Skin of body (tissue), 2 donors: ENCODE data around the gene NEO1. TPM values are rescaled to one million over a fixed set of nuclear protein-coding genes. Genes with fewer than 3 reads are reported as not detected.

ENCODE experiments used
- DNase-seq: peaks from one replicate; lab custom pipeline; 2025; lab: John Stamatoyannopoulos, UW
- total RNA-seq: library from RNA; depleted of rRNA; stranded (reverse); fragments of >200 nt; gene quantifications from one replicate; pipeline ENCODE4 v1.2.3, GENCODE V29; 2014

NEO1 gene
- total RNA-seq, 1 donor from 2014 or later = 66.0 TPM

DNA sequence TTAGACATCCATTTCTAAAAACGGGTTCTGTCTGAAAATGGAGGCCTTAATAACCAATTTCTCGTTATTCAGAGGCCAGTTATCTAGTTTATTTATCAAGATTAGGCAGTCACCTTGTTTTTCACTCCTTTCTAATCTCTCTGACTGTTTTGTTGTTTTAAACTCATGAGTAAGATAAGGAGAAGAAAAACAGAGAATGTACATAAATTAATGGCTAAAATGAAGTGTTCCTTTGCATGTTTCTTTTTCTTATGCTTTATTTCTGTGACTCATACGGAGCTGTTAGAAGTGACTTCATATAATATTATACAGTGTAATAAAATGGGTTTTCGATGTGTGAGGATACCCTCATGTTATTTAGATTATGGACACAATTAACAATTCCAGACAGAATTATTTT is 22.0 kb downstream of the NEO1 start:
- DNase-seq = no peak

DNA sequence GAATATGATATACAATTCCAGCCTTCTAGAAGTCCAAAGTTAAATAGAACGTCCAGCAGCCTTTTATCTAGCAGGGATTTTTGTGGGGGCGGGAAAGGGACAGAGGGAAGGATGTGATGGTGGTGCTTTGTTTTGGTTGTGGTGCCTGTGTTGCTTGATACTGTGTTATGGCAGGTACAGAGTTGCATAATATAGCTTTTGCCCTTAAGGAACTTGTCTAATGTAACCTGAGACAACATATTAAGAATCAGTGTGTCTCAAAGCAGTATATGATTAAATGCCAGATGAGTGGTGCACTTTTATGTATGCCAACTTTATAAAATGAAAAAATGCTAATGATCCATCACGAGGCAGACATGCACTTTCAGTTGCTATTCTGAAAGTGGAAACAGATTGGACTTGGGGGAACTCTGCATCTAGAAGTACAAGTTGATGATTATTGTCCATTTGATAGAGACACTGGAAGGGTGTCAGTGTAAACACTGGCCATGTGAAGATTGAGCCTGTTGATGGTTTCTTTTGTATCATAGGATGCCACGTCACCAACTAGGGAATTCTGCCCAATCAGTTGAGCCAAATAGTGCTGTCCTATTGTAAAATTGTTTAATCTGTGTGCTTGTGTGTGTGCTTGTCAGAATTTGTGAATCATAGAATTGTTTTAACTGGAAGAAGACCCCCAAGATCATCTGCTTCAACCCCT is 23.0 kb downstream of the NEO1 start:
- no peak for DNase-seq

DNA sequence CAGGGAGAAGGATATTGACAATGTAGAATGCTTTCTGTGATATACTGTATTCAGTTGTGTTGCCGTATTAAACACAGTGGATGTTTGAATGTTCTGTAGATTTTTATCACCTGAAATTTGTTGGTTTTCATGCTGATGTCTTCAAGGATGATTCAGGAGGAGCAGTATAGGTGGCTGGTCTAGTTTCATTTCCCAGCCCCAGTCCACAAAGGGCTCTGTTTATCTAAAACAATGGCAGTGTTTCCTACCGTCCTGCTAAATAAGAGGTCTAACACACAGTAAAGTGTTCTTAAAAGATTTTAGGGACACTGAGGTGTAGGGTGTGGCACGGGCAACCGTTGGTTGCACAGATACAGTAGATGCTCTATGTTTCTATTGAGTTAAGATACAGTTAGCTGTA is 26.0 kb downstream of the NEO1 start:
- no peak for DNase-seq

DNA sequence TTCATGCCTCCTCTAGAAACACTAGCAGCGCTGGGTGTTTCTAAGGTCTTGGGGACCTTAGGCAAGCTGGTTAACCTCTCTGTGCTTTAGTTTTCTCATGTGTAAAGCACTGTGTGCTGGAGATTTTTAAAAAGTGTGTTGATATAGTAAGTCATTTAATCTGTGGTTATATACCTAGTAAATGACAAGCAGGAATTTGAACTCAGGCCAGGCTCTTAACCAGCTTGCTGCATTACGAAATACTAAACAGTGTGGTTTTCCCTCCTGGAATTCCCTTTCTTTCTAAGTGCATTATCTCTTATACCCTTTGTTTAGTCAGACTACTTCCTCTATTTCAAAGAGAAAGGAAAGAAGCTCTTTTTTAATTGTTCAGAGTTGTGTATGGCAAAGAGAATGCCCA is 26.5 kb downstream of the NEO1 start:
- no peak for DNase-seq

DNA sequence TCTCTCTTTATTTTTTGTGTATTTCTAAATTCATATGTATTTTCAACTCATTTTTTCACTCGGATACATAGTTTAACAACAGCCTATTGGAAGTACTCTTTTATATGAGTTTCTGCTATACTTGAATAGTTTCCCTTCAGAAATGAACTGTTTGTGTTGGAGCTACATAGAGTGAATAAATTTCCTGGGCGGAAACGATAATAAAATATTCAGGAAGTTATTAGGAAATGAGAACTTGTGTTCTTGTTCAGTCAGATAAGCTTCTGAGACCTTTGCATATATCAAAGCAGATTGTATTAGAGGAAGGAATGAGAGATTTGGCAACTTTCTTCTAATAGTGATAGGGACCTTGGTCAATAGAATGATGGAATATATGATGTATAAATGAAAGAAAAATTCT is 27.3 kb downstream of the NEO1 start:
- no peak for DNase-seq

DNA sequence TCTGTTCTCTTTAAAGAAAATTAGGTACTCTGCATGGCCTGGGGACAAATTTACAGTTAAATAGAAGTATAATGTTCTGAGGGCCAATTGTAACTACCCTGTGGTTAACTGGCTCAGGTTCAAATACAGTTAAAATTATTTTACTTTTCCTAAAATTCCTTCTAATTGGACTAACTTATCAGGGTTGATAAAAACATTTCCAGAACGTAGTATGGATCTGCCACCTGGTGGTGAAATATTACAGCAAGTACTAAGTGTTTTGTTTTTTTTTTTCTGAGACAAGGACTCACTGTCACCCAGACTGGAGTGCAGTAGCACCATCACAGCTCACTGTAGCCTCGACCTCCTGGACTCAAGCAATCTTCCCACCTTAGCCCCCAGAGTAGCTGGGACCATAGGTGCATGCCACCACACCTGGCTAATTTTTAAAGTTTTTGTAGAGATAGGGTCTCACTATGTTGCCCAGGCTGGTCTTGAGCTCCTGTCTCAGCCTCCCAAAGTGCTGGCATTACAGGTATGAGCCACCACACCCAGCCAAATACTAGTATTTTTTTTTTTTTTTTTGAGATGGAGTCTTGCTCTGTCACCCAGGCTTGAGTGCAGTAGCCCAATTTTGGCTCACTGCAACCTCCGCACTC is 29.2 kb downstream of the NEO1 start:
- peak; percentile 20 for DNase-seq

DNA sequence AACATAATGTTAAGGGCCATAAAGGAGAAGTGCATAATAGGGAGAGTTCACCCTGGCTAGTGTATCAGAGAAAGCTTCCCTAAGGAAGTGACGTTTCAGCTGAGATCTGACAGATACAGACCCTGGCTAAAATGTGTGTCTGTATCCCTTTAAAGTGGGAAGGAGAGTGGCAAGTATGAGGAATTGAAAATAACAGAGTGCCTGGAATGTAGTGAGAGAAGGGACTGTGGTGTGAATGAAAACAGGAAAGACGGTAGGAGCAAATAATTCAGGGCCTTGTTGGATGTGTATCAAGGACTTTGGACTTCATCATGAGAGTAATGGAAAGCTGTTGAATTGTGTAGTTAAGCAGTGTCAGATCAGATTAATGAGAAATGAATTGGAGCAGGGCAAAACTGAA is 30.5 kb downstream of the NEO1 start:
- no peak for DNase-seq

DNA sequence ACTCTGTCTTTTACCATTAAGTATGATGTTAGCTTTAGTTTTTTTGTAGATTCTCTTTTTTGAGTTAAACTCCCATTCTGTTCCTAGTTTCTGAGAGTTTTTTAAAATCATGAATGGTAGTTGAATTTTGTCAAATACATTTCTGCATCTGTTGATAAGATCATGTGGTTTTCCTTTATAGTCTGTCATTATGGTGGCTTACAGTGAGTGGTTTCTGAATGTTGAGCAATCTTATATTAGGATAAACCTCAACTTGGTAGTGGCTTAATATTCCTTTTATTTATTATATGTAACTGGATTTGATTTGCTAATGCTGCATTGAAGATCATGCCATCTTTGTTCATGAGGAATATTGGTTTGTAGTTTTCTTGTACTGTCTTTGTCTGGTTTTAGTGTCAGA is 34.8 kb downstream of the NEO1 start:
- no peak for DNase-seq

DNA sequence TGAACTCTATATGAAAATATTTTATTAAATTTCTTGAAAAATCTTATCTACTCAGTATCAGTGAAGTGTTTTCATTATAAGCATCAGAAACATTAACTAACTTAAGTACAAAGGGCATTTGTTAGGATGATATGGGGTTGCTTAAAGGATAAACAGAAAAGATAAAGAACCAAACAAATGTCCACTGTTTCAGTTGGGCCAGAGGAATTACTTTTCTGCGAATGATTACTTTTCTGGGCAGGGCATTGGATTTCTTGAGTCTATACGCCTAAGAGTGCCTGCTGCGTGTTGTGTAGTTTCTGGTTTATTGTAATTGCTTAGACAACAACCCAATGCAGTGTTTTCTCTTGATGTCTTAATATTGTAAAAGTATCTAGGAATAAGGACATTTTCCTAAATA is 52.8 kb downstream of the NEO1 start:
- DNase-seq = no peak

DNA sequence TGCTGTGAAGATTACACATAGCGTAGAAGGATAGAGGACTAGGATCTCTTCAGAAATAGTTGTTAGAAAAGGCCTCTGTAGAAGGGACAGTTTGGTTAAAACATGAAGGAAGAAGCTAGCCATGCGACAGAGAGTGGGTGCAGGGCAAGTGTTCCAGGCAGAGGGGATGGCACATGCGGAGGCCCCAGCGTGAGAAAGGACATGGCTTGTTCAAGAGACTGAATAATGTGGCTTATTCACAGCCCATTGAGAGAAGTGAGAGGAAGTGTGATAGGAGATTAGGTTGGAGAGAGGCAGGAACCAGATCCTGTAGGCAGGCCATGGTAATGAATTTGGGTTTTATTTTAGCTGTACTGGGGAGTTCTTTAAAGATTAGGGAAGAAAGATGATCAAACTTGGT is 56.4 kb downstream of the NEO1 start:
- DNase-seq = no peak

DNA sequence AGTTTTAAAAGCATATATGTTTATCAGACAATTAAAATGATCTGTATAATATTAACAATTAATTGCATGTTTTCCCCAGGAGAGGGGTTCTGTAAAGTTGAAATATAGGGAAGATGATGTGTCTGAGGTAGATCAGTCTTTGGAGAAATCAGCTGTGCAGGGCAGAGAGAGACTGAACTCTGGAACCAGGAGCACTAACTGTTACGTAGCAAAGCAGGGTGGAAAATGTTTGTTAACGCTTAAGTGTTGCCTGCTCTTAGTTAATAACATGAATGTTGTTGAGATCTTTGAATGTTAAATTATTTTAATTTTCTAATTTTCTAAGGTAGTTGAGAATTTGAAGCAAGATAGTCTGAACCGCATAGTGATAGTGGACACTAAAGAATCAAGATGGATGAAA is 57.5 kb downstream of the NEO1 start:
- DNase-seq = no peak

DNA sequence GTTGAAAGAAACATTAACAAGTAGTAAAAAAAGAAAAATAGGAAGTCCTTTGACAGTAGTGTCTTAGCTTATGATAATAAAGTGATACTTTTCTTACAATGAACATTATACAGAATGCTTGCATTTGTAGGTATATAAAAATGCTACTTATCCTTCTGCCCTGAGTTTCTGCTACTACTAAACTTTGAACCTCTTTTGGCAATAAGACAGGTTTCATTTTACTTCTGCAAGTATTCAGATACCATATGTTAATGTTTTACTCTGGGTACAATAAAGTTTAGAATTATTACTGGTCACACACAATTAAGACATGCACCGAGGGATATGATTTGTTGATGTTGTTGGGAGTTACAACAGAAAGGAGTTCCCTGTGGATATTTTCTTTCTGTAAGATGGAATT is 57.9 kb downstream of the NEO1 start:
- no peak for DNase-seq

DNA sequence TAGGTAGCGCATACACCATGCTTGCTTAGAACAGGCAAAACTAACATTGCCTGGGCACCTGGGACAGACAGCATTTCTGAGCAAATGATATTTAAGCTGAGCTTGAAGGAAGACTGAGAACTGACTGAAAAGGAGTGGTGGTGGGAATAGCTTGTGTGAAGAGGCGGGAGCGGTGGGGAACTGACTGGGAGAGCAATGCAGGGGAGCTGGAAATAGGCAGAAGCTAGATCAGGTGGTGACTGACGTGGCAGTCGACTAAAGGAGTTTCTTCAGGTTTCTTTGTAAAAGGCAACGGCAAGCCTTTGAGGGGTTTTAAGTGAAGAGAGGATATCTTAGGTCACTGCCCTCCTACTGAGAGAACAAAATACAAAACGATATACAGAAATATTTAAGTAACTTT is 61.8 kb downstream of the NEO1 start:
- no peak for DNase-seq

DNA sequence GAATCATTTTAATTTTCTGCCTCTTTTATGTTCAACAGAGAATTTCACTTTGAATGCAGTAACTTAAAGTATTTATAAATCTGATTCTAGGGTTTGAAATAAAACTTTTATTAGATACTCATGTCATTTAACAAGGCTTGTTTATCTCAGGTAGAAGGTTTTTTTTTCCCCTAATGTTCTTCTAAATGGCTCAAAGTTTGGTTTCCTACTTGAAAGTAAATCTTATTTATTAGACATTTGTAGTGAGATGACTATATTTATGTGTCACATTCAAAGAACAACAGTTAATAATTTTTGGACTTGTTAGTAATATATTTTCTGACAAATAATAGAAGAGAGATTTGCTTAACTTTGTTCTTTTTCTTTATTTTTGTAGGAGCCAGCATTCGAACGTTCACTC is 63.9 kb downstream of the NEO1 start:
- no peak for DNase-seq

DNA sequence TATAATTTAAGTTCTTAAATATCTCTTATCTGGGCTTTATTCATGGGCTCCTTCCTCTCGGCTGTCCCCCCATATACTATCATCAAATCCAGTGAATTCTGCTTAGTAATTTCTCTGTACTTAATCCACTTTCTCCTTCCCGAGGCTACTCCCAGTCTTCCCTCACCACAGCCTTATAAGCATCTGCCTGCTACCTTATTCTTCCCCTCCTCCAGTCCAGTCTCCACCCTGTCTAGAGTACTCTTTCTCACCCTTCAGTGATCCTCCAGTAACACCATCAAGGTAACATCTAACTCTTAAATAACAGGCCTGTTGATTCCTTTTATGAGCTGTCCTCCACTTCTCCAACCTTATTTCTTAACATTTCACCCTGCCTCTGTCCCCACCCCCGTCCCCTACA is 65.8 kb downstream of the NEO1 start:
- no peak for DNase-seq

DNA sequence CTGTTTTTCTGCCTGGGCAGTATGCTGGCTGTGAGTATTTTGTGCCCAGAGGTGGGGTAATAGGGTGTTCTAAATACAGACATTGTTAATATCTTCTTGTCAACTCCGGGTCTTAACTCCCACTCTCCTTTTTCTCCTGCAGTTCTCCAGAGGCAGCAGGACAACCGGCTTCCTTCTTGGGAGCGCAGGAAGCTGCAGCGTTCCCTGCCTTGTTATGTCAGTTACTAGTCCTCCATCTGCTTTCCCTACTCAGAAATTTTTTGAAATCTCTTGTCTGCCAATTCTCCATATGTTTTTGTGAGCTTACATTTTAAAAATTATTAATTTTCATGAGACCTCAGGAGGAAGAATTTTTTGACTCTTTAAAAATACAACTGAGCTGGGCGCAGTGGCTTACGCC is 67.2 kb downstream of the NEO1 start:
- no peak for DNase-seq

DNA sequence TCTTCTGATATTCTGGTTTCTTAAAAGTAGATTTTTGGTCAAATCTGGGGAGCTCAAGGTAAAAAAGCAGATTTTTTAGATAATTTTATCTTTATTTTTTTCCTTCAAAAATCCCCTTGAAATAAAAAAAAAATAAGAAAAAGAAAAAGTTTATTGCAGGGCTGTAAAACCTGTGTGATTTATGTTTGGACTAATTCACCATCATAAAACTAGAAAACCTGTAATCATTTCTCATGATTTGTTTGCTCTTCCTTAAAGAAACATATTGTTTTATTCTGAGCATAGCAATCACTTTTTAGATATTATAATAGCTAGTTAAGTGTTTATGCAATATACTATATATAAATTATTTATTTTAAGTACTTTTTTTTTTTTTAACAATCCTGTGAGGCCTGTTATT is 68.0 kb downstream of the NEO1 start:
- no peak for DNase-seq

DNA sequence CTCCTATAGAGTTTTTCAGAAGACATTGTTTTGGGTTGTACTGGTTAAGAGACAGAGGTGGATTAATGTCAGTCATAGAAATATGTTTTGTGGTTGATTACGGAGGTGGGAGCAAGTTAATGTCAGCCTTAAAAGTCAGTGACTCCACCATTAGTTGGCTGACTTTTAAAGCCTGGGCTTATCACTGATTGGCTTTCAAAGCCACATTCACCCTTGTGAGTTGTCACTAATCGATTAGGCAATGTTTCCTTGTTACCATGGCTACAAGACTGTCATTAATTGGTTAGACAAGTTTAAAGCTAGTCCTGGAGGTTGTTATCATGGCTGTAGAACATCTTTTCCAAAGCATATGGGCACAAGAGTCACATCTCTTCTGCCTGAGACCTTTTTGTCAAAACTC is 73.0 kb downstream of the NEO1 start:
- no peak for DNase-seq

DNA sequence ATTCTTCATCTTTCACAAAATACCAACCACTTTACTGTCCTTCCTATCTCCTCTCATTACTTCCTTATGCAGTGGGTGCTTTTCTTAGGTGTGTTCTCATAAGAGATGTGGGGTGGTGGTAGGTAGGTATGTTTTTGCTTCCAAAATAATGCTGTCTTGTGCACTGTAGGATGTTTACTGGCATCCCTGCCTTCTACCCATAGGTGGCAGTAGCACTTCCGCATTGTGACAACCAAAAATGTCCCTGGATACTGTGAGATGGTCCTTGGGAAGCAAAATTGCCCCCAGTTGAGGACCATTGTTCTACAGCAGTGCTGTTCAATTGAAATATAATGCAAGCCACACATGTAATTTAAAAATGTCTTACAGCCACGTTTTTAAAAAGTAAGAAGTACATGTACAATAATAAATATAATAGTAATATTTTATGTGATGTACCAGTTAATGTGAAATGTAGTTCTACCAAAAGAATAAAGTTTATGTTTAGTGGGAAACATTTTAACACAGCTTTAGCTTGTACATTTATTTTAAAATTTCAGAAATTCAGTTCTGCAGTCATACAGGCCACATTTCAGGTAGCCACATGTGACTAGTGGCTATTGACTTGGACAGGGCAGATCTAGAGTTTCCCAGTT is 75.2 kb downstream of the NEO1 start:
- peak; percentile 1 for DNase-seq

DNA sequence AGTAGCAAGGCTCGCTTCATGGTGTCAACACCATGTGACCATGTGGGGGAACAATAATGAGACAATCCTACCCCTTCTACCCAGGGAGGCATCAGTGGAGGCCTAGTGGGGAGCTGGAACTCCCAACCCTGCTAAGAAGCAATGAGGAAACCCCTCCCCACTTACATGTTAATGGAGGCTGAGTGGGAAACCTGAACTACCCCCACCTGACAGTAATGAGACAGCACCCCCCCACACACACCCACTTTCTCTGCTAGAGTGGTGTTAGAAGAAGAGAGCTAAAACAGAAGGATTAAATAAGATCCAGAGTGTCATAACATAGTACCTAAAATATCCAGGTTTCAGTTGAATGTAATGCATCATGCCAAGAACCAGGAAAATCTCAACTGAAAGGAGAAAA is 78.6 kb downstream of the NEO1 start:
- no peak for DNase-seq

DNA sequence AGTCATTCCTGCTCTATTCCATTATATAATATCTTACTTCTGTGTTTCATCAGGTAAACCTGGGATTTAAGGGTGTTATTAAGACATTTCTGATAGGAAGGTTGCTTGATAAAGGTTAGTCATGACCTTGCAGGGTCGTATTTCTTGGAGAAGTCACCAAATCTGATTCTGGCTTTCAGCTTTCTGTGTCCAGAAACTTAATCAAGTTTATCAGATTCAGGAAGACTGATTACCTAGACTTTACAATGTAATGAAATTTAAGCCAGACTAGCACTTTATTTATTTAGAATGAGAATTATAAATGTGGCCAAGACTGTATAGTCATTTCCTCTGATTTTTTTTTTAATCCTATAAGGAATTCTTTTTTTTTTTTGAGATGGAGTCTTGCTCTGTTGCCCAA is 81.9 kb downstream of the NEO1 start:
- DNase-seq = no peak

DNA sequence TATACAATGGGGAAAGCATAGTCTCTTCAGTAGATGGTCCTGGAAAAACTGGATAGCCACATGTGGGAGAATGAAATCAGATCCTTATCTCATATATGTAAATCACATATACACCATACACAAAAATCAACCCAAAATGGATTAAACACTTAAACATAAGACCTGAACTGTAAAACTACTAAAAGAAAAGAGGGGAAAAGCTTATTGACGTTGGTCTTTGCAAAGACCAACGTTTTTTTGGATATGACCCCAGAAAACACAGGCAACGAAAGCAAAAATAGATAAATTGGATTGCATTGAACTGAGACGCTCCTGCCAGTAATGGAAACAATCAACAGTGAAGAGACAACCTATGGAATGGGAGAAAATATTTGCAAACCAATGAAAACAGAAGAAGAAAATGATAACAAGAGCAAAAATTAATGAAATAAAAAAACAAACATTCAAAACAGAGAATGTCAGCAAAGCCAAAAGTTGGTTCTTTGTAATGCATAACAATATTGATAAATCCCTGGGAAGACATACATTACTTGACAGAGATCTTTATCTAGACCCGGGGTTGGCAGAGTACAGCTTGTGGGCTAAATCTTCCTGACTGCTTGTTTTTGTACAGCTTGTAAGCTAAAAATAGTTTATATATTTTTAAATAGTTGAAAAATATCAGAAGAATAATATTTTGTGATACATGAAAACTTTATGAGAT is 86.9 kb downstream of the NEO1 start:
- DNase-seq = no peak
